Ovary (tissue), 10 donors: Measurements from ENCODE around the gene JPH3. TPM values are rescaled to one million over a fixed set of nuclear protein-coding genes. Genes with fewer than 3 reads are reported as not detected.

Experiments used
- DNase-seq, 5 donors: peaks; one replicate each; pipeline ENCODE4 v3.0.0-alpha.2; 2019 to 2020
- H3K27ac ChIP-seq, 2 donors: fragments of 200-600 bp; one replicate each; pipeline versions ENCODE4 v1.5.1 to v1.8.0; 2019 to 2022
- H3K27me3 ChIP-seq: fragments of 200-600 bp; one replicate; pipeline ENCODE4 v1.8.0; 2022
- H3K36me3 ChIP-seq: fragments of 200-600 bp; sonication (generic); one replicate; pipeline ENCODE4 v1.5.1; 2019
- H3K4me1 ChIP-seq: one replicate; pipeline ENCODE4 v1.8.1; 2013; ENCODE audit warnings: mild to moderate bottlenecking, moderate library complexity; ENCODE audit not compliant: insufficient read depth
- H3K4me3 ChIP-seq: fragments of 200-600 bp; sonication (generic); one replicate; pipeline ENCODE4 v1.5.1; 2017
- H3K9me3 ChIP-seq, 2 donors: fragments of 200-600 bp in 1 of 2; sonication (generic) in 1 of 2; one replicate each; pipeline versions ENCODE4 v1.5.1 to v1.8.1; 2013 to 2019; ENCODE audit warnings: mild to moderate bottlenecking in 1 of 2, moderate library complexity in 1 of 2
- EP300 ChIP-seq: sonication (generic); formaldehyde crosslinking; IDR thresholded peaks from one replicate; pipeline ENCODE4 v1.6.1; 2017; ENCODE audit warnings: antibody characterized with exemption
- POLR2A ChIP-seq: fragments of 450-650 bp; IDR thresholded peaks from one replicate; pipeline ENCODE4 v1.6.1; 2017; ENCODE audit warnings: antibody characterized with exemption, mild to moderate bottlenecking, moderate library complexity
- WGBS, 3 donors: extraction: QIAGEN DNeasy Blood & Tissue Kit in 1 of 3; methylation state at CpG; one replicate each; pipeline versions ENCODE4 v1.1.5 to v1.1.7; 2013 to 2017; 5-methylcytosine and 5-hydroxymethylcytosine counted together
- intact Hi-C, 4 donors: fragments of 100-400 bp; cut with DNase I; formaldehyde crosslinking; loops; one replicate each; pipeline versions ENCODE4 v1.11.0 to v1.15.1; 2022 to 2023
- long read RNA-seq, 3 donors: library from polyadenylated mRNA in 2 of 3; unstranded in 2 of 3; transcript quantifications; one replicate each; pipeline ENCODE4 v2.0.0 and lab custom pipeline, GENCODE V29; 2021 to 2026
- polyA plus RNA-seq, 2 donors: library from polyadenylated mRNA; stranded (reverse); fragments of 200-250 nt in 1 of 2; fragments of 350-450 nt in 1 of 2; fragmentation: Illumina TruSeq in 1 of 2; extraction: RNeasy Lipid Tissue Mini Kit (QIAGEN cat#74804) in 1 of 2; gene quantifications; one replicate each; pipeline ENCODE4 v1.2.3, GENCODE V29; 2013 to 2014
- total RNA-seq, 7 donors: library from RNA; depleted of rRNA in 2 of 7; stranded (reverse); fragments of >200 nt in 2 of 7; fragmentation: NEBNext Ultra II Directional in 3 of 7; extraction: Animal tissue kit (Norgen Biotek cat#: 25700) in 3 of 7; gene quantifications; one replicate each; pipeline versions ENCODE4 v1.1.0 to v1.2.4, GENCODE V29; 2016 to 2023
- TF ChIP-seq, protein P1 (sequence below), 3 donors: fragments of 450-650 bp in 2 of 3; fragments of 200-600 bp in 1 of 3; IDR thresholded peaks; one replicate each; pipeline versions ENCODE4 v1.5.1 to v1.8.0; 2016 to 2022; ENCODE audit warnings: antibody characterized with exemption in 3 of 3, mild to moderate bottlenecking in 1 of 3
- donor health status: DM: no; HTN: no; CAD: no; lungs with moderate emphysema.
- donor health status: DM: no; HTN: no; CAD: no.
- donor health status: Bipolar disorder and iron deficiency.
- donor health status: DM: yes; HTN: yes; CAD: no.
- donor health status: DM: no; HTN: no; CAD: no.
- donor health status: DM: yes; HTN: yes; CAD: no.

JPH3 gene
- under 1 TPM in 4 of 7 donors, not detected in 3; 0.11 to 0.62 (median 0.47) TPM for total RNA-seq
- polyA plus RNA-seq = under 1 TPM; 0.22 to 0.23 TPM
- long read RNA-seq, donor 1 = 0 reads
- long read RNA-seq, donor 2, partial matches to known transcripts = 0 of 2 reads
- long read RNA-seq, donor 2, other reads (novel, unspliced or antisense) = 0 of 2 reads
- long read RNA-seq, donor 3 = 0 reads

DNA sequence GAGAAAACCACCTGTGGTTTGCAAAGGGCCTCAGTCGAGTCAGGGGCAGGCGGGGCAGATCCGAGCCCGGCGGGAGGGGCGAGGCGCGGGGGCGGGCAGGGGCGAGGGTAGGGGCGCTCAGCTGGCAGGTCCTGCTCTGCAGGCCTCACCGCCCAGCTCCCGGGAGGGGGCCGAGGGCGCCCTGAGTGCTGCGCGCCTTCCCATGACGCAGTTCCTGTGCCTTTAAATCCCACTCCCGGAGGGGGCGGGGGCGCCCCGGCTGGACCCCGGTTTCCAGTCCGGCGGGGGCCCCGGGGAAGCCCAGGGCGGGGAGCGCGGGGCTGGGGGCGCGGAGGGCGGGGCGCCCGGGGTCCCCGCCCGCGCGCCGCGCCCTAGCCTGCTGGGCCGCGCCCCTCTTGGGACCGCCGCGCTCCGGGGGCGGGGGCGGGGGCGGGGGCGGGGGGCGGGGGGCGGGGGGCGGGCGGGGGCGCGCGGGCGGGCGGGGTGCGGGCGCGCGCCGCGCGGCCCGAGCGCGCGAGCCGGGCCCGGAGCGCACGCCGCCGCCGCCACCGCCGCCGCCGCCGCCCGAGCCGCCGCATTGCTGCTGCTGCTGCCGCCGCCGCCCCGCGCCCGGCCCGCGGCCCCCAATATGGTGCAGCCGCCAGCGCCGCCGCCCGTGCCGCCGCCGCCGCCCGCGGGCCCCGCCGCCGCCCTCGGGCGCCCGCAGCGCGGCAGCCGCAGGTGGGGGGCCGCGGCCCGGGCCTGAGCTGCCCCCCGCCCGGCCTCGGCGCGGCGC is at the start of gene JPH3:
TSS of gene JPH3 (plus strand) at position 508 of the 775 bp plus-strand sequence. CDS start 639 bp downstream, outside the sequence.
- DNase-seq = no peak
- Histone ChIP-seq H3K4me3 (no peak within 1 kb of the TSS), H3K4me1 (peaks cover 1% of the 10 kb centered on the region), H3K9me3 (no peaks in the 10 kb centered on the region), H3K36me3 (no peaks in the 10 kb centered on the region), H3K27ac (no peak within 1 kb of the TSS), H3K27me3 (peaks cover 10% of the 10 kb centered on the region)
- TF ChIP-seq, protein P1, sequence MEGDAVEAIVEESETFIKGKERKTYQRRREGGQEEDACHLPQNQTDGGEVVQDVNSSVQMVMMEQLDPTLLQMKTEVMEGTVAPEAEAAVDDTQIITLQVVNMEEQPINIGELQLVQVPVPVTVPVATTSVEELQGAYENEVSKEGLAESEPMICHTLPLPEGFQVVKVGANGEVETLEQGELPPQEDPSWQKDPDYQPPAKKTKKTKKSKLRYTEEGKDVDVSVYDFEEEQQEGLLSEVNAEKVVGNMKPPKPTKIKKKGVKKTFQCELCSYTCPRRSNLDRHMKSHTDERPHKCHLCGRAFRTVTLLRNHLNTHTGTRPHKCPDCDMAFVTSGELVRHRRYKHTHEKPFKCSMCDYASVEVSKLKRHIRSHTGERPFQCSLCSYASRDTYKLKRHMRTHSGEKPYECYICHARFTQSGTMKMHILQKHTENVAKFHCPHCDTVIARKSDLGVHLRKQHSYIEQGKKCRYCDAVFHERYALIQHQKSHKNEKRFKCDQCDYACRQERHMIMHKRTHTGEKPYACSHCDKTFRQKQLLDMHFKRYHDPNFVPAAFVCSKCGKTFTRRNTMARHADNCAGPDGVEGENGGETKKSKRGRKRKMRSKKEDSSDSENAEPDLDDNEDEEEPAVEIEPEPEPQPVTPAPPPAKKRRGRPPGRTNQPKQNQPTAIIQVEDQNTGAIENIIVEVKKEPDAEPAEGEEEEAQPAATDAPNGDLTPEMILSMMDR (IDR thresholded peaks at IDR 0.05) = no peak
- no peak for TF ChIP-seq POLR2A
- TF ChIP-seq EP300 = no peak
- intact Hi-C loops = no loop called here
- whole genome bisulfite sequencing, 3 donors = 0 to 2% (median 0%) methylated on average over 4 to 91 of the region's 122 CpGs

DNA sequence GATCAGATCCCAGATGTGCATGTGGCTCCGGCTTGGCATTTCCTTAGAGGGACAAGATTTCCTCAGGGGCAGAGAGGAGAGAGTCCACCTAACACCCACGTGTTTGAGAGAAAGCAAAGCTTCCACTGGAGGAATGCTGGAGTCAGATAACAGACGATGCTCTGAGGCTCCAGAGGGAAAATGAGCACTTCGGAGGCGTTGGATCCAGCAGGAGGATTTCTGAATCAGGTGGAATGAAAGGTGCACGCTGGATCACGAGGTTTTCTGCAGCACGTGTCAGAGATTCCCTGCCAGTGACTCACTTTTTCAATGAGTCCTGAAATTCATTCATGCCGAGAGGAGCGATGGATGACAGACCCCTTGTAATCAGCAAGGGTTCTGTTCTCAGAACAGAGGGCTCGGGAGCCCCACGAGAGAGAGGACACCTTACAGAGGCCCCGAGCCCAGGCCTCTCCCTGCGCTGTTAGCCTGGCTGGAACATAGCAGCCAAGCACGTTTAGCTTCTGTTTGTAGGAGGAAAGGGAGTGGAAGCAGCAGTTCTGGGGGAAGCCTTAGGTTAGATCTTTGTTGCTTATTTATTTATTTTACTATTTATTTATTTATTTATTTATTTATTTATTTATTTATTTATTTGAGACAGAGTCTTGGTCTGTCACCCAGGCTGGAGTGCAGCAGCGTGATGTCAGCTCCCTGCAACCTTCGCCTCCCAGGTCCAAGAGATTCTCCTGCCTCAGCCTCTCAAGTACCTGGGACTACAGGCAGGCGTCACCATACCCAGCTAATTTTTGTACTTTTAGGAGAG is 49.3 kb upstream of the JPH3 start:
- no peak overlapping the region for H3K27ac ChIP-seq
- TF ChIP-seq POLR2A (no peak), EP300 (no peak)
- TF ChIP-seq, protein P1 (IDR thresholded peaks at IDR 0.05) = no peak
- WGBS, 3 donors = 46 to 56% (median 52%) methylated on average over 18 of the region's 18 CpGs
- intact Hi-C loops = loop anchor here in 1 of 4 donors (10.0 kb wide), 1 partner anchor 82 kb away; no protein-coding TSS in a partner anchor
- no peak overlapping the region for H3K4me3 ChIP-seq
- no peak for DNase-seq
- H3K36me3 ChIP-seq = no peaks in the 10 kb centered on the region
- H3K27me3 ChIP-seq = no peaks in the 10 kb centered on the region
- H3K9me3 ChIP-seq = no peaks in the 10 kb centered on the region
- peaks cover 15% of the 10 kb centered on the region for H3K4me1 ChIP-seq

DNA sequence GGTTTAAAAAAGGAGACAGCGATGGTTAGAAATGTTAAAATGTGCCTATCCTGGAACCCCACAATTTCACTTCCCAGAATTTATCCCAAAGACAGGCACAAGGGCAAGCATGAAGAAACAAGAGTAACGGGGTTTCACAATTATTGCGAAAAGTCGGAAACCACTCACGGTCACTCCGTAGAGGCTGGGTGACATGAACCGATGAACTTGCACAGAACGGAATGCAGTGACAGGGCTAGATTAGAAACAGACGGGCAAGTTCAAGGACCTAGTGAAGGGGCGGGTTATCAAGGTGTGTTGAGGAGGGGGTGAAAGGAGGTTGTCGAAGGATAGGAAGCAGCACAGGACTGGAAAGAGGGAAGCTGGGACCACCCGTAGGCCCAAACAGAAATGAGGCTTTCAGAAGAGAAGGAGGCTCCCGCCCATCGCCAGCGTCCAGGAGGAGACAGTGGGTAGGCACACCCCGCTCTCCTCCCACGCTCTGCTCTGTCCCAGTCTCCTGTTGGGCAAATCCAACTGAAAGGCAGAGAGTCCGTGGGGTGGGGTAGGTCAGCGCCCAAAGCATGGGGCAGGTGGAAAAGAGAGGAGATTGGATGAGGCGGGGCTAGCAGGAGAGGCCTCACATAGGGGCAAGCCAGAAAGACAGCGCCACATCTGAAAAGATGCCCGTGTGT is 47.4 kb upstream of the JPH3 start:
- intact Hi-C loops = loop anchor here in 1 of 4 donors (10.0 kb wide), 1 partner anchor 80 kb away; no protein-coding TSS in a partner anchor

More for the DNA sequence above, 47.4 kb upstream of the JPH3 start:
- no peak overlapping the region for H3K27ac ChIP-seq
- no peak for DNase-seq
- WGBS, 3 donors = 91 to 92% (median 91%) methylated on average over 22 of the region's 22 CpGs
- H3K4me3 ChIP-seq = no peak overlapping the region
- TF ChIP-seq POLR2A (no peak), EP300 (no peak)
- TF ChIP-seq, protein P1 (IDR thresholded peaks at IDR 0.05) = no peak
- H3K4me1 ChIP-seq = peaks cover 15% of the 10 kb centered on the region
- H3K27me3 ChIP-seq = no peaks in the 10 kb centered on the region
- H3K9me3 ChIP-seq = no peaks in the 10 kb centered on the region
- no peaks in the 10 kb centered on the region for H3K36me3 ChIP-seq
